Hepatocyte (in vitro differentiated cells): ENCODE measurements around the gene SLC7A14. TPM values are rescaled to one million over a fixed set of nuclear protein-coding genes. Genes with fewer than 3 reads are reported as not detected.

Experiments used
- DNase-seq: peaks from one replicate; pipeline ENCODE4 v3.0.0-alpha.2; 2016; ENCODE audit warnings: low spot score
- H2AFZ ChIP-seq: fragments of 200-600 bp; sonication (generic); 2 replicates; pipeline ENCODE4 v1.6.0; 2016; ENCODE audit warnings: antibody characterized with exemption, mild to moderate bottlenecking
- H3K27ac ChIP-seq: fragments of 200-600 bp; sonication (generic); 2 replicates; pipeline ENCODE4 v1.5.1; 2016; ENCODE audit warnings: mild to moderate bottlenecking
- H3K27me3 ChIP-seq: fragments of 200-600 bp; sonication (generic); 2 replicates; pipeline ENCODE4 v1.6.1; 2016
- H3K36me3 ChIP-seq: fragments of 200-600 bp; sonication (generic); replicated peaks from 2 replicates; pipeline ENCODE4 v1.5.1; 2016; ENCODE audit warnings: low read depth; ENCODE audit not compliant: insufficient read depth
- H3K4me1 ChIP-seq: fragments of 200-600 bp; sonication (generic); 2 replicates; pipeline ENCODE4 v1.5.1; 2016; ENCODE audit warnings: mild to moderate bottlenecking, moderate library complexity; ENCODE audit not compliant: insufficient read depth
- H3K4me2 ChIP-seq: fragments of 200-600 bp; sonication (generic); 2 replicates; pipeline ENCODE4 v1.6.0; 2016
- H3K4me3 ChIP-seq: fragments of 200-600 bp; sonication (generic); 2 replicates; pipeline ENCODE4 v1.5.1; 2016; ENCODE audit warnings: mild to moderate bottlenecking
- H3K79me2 ChIP-seq: fragments of 200-600 bp; sonication (generic); 2 replicates; pipeline ENCODE4 v1.6.0; 2017; ENCODE audit warnings: mild to moderate bottlenecking
- H3K9me2 ChIP-seq: fragments of 200-600 bp; sonication (generic); replicated peaks from 2 replicates; pipeline ENCODE4 v1.6.0; 2017; ENCODE audit warnings: mild to moderate bottlenecking; ENCODE audit not compliant: insufficient read depth
- H3K9me3 ChIP-seq: fragments of 200-600 bp; sonication (generic); 2 replicates; pipeline ENCODE4 v1.5.1; 2016; ENCODE audit warnings: low read depth, mild to moderate bottlenecking
- H4K20me1 ChIP-seq: fragments of 200-600 bp; sonication (generic); 2 replicates; pipeline ENCODE4 v1.6.0; 2016; ENCODE audit warnings: mild to moderate bottlenecking; ENCODE audit not compliant: insufficient read depth, poor library complexity, severe bottlenecking
- EZH2 ChIP-seq: fragments of 200-600 bp; sonication (generic); IDR thresholded peaks from 2 replicates; pipeline ENCODE4 v1.6.1; 2016; ENCODE audit warnings: antibody characterized with exemption, mild to moderate bottlenecking, borderline replicate concordance
- EZH2phosphoT487 ChIP-seq: fragments of 200-600 bp; sonication (generic); IDR thresholded peaks from one replicate; pipeline ENCODE4 v1.6.1; 2018; ENCODE audit warnings: antibody characterized with exemption, mild to moderate bottlenecking, low read depth, moderate library complexity; ENCODE audit not compliant: unreplicated experiment, severe bottlenecking
- WGBS: methylation state at CpG from one replicate; pipeline ENCODE4 v1.1.6; 2016; ENCODE audit warnings: low lambda C conversion rate; ENCODE audit errors: missing lambda C conversion rate; 5-methylcytosine and 5-hydroxymethylcytosine counted together
- polyA plus RNA-seq: library from polyadenylated mRNA; unstranded; fragments of >200 nt; fragmentation: Nextera tagmentation; extraction: Ambion mirVana; gene quantifications from 2 replicates; pipeline ENCODE4 v1.2.1, GENCODE V29; 2016
- total RNA-seq: library from RNA; depleted of rRNA; stranded (reverse); fragments of >200 nt; gene quantifications from 2 replicates; pipeline ENCODE4 v1.2.3, GENCODE V29; 2014
- TF ChIP-seq, protein P1 (sequence below): fragments of 200-600 bp; sonication (generic); IDR thresholded peaks from 2 replicates; pipeline ENCODE4 v1.5.1; 2016; ENCODE audit warnings: antibody characterized with exemption, mild to moderate bottlenecking; ENCODE audit not compliant: poor library complexity

The SLC7A14 gene
- total and polyA plus RNA-seq, 2 experiments from 2014 or later = 0.10 TPM; not detected in 1

DNA sequence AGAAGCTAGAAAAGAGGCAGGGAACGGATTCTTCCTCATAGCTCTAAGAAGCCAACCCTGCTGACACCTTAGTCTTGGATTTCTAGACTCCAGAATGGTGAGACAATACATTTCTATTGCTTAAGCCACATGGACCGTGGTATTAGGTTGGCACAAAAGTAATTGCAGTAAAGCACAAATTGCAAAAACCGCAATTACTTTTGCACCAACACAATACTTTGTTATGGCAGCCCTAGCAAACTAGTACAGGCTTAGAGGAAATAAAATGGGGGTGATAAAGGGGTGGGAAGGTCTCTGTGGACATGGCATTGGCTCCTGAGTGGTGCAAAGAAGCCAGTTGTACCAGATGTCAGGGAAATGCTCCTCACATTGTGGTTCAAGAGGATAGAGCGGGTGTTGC is 56.0 kb downstream of the SLC7A14 start:
- Histone ChIP-seq H3K4me1 (no peaks in the 10 kb centered on the region), H3K9me2 (no peaks in the 10 kb centered on the region), H3K4me3 (no peak overlapping the region), H3K4me2 (no peak overlapping the region), H3K36me3 (no peaks in the 10 kb centered on the region), H2AFZ (no peak overlapping the region), H3K27me3 (no peaks in the 10 kb centered on the region), H4K20me1 (no peaks in the 10 kb centered on the region), H3K79me2 (no peaks in the 10 kb centered on the region), H3K9me3 (no peaks in the 10 kb centered on the region), H3K27ac (no peak overlapping the region)
- no peak for DNase-seq
- 94% methylated on average over 4 of the region's 4 CpGs for WGBS
- TF ChIP-seq, protein P1, sequence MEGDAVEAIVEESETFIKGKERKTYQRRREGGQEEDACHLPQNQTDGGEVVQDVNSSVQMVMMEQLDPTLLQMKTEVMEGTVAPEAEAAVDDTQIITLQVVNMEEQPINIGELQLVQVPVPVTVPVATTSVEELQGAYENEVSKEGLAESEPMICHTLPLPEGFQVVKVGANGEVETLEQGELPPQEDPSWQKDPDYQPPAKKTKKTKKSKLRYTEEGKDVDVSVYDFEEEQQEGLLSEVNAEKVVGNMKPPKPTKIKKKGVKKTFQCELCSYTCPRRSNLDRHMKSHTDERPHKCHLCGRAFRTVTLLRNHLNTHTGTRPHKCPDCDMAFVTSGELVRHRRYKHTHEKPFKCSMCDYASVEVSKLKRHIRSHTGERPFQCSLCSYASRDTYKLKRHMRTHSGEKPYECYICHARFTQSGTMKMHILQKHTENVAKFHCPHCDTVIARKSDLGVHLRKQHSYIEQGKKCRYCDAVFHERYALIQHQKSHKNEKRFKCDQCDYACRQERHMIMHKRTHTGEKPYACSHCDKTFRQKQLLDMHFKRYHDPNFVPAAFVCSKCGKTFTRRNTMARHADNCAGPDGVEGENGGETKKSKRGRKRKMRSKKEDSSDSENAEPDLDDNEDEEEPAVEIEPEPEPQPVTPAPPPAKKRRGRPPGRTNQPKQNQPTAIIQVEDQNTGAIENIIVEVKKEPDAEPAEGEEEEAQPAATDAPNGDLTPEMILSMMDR = no peak
- no peak for TF ChIP-seq EZH2phosphoT487
- TF ChIP-seq EZH2 = no peak

DNA sequence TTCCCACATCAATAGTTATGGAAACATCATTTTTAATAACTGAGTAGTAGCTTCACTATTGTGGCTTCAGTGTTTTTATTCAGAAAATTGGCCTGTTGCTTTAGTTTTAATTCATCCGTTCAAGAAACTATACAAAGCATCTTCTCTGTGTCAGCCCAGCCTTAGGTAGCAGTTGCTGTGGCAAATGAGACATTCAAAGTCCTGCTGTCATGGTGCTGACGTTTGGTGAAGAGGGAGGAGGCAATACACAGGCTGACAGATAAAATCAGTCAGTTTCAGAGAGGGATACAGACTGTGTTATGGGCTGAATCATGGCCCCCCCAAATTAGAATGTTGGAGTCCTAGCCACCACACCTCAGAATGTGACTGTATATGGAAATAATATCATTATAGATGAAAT is 56.5 kb downstream of the SLC7A14 start:
- Histone ChIP-seq H3K9me2 (no peaks in the 10 kb centered on the region), H3K4me2 (no peak overlapping the region), H3K9me3 (no peaks in the 10 kb centered on the region), H3K27me3 (no peaks in the 10 kb centered on the region), H3K4me3 (no peak overlapping the region), H2AFZ (no peak overlapping the region), H3K27ac (no peak overlapping the region), H3K79me2 (no peaks in the 10 kb centered on the region), H3K36me3 (no peaks in the 10 kb centered on the region), H3K4me1 (no peaks in the 10 kb centered on the region), H4K20me1 (no peaks in the 10 kb centered on the region)
- no peak for DNase-seq
- WGBS = 71% methylated on average over 2 of the region's 2 CpGs
- TF ChIP-seq EZH2phosphoT487 (no peak), EZH2 (no peak)
- TF ChIP-seq, protein P1 = no peak

DNA sequence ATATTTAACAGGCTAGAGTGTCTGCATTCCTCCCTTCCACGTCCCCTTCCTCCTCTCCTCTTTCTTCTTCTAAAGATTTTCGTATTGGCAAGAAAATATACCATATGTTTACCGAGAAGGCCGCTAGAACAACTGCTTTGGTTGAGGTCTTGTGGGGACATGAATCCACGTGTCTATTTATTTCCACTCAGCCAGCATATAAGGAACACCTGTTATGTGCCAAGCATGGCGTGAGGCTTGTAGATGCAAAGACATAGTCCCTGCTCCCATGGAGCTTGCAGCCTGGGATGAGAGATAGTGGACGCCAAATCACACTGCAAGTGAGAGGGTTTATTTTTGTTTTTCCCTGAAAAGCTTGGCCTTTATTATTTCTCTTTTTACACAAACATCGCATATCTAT is 57.1 kb downstream of the SLC7A14 start:
- Histone ChIP-seq H3K36me3 (no peaks in the 10 kb centered on the region), H3K9me2 (no peaks in the 10 kb centered on the region), H4K20me1 (no peaks in the 10 kb centered on the region), H3K27ac (no peak overlapping the region), H2AFZ (no peak overlapping the region), H3K79me2 (no peaks in the 10 kb centered on the region), H3K4me2 (no peak overlapping the region), H3K4me3 (no peak overlapping the region), H3K4me1 (no peaks in the 10 kb centered on the region), H3K9me3 (no peaks in the 10 kb centered on the region), H3K27me3 (no peaks in the 10 kb centered on the region)
- WGBS = 77% methylated on average over 8 of the region's 8 CpGs
- no peak for DNase-seq
- TF ChIP-seq, protein P1 = no peak
- TF ChIP-seq EZH2 (no peak), EZH2phosphoT487 (no peak)

DNA sequence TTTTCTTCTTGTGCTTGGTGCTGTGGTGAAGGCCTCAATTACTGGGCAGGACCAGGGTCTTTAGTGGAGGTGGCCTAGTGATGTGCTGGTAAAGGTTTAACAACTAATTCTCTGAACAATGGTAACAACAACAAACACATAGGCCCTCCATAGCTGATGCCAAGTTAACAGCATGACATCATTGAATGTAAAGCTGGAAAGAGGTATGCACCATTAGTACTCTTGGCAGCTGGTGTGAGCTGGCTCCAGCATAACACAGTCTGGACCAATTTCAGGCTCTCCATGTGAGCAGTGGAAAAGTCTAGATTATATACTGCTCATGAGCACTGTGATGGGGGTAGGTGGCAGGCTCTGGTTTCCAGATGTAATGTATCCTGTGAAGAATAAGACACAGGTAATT is 61.8 kb downstream of the SLC7A14 start:
- Histone ChIP-seq H3K4me2 (no peak overlapping the region), H3K27ac (no peak overlapping the region), H3K9me2 (no peaks in the 10 kb centered on the region), H4K20me1 (no peaks in the 10 kb centered on the region), H2AFZ (no peak overlapping the region), H3K79me2 (no peaks in the 10 kb centered on the region), H3K9me3 (no peaks in the 10 kb centered on the region), H3K36me3 (no peaks in the 10 kb centered on the region), H3K27me3 (no peaks in the 10 kb centered on the region), H3K4me3 (no peak overlapping the region), H3K4me1 (no peaks in the 10 kb centered on the region)
- TF ChIP-seq, protein P1 = no peak
- TF ChIP-seq EZH2 (no peak), EZH2phosphoT487 (no peak)
- no peak for DNase-seq
